ENCODE results near the gene AASS.

DNA sequence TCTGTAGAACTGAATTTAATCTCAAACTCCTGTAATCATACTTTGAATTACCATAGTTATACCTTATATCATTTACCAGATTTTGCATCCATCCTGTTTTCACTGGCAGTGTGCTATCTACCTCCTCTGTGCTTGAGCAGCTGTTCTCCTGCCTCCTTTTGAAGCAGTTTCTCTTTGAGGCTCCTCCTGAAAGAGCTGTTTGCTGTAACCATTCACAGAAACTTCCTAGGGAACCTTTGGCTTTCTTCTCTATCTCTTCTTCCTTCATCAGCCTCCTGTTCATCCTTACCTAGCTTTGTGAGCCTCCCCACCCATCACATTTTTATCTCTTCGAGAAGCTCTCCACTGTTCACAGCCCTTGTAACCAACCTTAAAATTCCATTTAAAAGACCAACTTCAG, 108.2 kb downstream of the AASS start:
- TF ChIP-seq EZH2phosphoT487 (IDR thresholded peaks at IDR 0.05) (no peak), CTCF (IDR thresholded peaks at IDR 0.05) (no peak), EZH2 (IDR thresholded peaks at IDR 0.05) (no peak)
